NCI-H526 treated with DMSO at 0.1 percent for 48 hours (cell line): ENCODE measurements around the gene TEKT2.

Experiments
- DNase-seq: peaks from one replicate; lab custom pipeline; 2025; lab: John Stamatoyannopoulos, UW

Gene TEKT2

GRCh38 chr1:36106269-36106668 lies 22.4 kb downstream of the TEKT2 start:
- DNase-seq = no peak

DNA sequence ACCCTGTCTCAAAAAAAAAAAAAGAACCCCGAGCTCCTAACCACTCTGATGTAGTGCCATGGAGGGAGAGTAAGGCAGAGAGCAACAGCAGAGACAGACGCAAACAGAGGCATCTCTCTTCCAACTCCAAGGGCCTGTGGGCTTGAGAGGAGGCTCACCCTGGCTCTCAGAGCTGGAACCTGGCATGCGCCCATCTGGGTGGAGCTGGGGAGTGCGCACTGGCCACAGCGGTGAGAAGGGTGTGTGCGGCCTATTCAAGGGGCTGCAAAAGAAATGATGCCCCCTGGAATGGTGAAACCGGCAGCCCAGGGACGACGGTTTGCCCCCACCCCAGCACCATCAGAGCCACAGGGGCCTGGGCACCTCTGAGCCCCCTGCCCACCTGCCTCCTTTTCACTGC lies 23.5 kb downstream of the TEKT2 start:
- no peak for DNase-seq

GRCh38 chr1:36108314-36108713 lies 24.4 kb downstream of the TEKT2 start:
- no peak for DNase-seq

- DNase-seq = no peak
Measured at GRCh38 chr1:36109041-36109679, 25.3 kb downstream of the TEKT2 start.

DNA sequence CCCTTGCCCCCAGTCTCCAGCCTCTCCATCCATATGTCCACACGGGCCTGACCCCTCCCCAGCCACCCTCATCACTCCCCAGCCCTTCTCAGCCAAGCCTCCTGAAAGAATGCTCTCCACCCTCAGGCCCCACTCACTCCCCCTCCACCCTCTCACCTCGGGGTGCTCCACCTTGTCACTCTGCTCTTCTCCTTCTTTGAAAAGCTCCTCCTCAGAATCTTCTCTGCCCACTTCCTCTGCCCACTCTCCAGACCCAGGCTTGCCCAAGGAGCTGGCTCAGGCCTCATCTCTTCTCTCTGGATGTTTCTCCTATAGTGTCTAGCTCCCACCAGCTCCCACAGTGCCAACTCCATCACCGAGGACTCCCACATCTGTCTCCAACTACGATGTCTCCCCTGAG lies 27.3 kb downstream of the TEKT2 start:
- no peak for DNase-seq

DNA sequence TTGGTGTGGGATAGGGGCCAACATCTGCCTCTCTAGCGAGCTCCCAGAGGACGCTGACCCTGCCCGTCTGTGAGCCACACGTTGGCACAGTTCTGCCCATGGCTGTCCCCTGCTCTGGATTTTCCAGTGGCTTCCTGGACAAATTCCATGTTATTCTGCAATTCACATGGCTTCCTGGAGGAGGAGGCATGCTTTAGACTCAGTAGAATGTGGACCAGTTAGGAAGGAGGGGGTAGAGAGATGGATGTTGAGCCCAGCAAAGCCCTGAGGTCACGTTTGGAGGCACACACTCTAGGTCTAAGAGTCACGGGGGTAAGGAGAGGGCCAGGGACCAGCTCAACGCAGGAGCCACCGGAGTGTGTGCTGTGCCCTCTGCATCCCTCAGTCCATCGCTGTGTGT lies 28.9 kb downstream of the TEKT2 start:
- no peak for DNase-seq

DNA sequence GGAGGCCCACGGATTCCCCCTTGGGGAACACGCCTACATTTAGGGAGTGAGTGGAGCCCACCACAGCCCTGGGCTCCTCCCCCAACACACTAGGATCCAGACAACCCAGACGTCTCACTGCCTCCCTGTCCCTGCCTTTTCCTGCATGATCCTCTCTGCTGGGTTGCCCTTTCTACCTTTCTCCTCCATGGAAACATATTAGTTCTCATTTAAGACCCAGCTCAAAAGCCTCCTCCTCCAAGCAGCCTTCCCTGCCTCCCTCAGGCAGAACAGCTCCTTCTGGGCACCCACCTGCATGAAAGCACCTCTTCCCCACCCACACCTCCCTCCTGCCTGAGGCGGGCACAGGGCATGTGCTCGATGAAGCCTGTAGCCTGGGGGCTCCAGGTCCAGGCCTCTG lies 30.5 kb downstream of the TEKT2 start:
- DNase-seq = no peak

GRCh38 chr1:36115200-36115669 lies 31.3 kb downstream of the TEKT2 start:
- no peak for DNase-seq

DNA sequence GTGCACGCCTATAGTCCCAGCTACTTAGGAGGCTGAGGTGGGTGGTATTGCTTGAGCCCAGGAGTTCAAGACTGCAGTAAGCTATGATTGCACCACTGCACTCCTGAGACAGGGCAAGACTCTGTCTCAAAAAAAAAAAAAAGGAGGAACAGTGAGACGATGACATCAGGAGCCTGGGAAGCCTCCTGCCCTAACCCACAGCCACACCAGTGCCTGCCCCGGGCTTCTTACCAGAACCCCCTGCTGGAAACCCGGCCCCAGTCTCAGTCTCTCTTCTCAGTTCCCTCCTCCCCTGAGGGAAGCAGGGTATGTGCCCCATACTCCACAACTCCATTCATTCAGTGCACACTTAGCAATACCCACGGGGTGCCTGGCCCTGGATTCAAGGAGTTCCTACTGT lies 32.0 kb downstream of the TEKT2 start:
- DNase-seq = no peak

DNA sequence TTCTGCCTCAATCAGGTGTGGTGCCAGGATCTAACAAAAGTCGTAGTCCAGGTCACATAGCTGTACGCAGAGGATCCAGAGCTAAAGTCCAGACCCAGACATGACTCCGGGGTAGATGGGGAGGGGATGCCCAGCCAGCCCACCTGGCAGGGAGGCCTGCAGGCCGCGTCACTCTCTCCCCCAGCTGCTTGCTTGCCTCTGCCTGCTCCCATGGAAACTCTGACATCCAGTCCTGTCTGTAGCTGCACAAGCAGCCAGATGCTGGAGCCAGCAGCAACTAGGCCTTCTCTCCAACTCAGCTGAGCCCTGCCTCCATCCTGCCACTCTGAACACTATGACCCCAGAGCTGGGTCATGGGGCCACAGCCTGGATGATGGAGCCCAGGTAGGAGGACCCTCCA lies 33.0 kb downstream of the TEKT2 start:
- DNase-seq = no peak

- no peak for DNase-seq
Measured at GRCh38 chr1:36118447-36119204, 34.7 kb downstream of the TEKT2 start.

GRCh38 chr1:36119456-36119855 lies 35.6 kb downstream of the TEKT2 start:
- no peak for DNase-seq

DNA sequence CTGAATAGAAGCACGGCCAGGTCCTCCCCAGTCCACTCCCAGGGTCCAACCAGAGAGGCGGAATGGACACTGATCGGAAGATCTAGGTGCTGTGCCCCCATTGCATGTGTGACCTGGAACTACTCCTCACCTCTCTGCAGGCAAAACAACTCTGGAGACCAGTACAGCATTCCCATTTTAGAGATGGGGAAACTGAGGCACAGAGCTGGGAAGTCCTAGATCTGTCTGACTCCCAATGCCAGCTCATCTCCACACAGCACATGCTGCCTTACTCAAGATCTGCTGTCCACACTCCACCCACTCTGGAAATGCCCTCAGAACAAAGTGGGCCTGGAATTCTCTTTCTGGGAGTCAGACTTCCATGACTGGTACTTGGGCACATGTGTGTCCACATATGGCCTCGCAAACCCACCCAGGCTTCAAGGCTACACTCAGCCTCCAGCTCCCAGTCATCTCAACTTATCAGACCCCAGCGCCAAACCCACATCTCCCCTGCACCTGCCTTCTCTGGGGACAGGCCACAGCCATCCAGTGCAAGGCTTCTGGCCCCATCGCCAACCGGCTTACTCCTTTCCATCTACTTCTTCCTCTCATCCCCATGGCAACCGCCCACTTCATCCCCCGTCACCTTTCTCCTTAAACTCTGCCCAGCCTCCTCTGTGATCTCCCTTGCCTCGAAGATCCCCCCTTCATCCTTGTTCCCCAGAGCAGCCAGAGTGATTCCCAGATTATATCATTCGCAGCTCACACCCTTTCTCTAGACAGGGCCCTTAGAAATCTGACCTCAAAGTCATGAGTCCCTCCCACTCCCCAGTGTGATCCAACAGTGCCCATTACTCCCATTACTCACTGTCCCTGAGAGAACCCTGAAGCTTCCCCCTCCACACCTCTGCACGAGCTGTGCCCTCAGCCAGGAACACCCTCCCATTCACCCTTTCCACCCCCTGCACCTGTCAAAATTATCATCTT lies 38.5 kb downstream of the TEKT2 start:
- DNase-seq = no peak

DNA sequence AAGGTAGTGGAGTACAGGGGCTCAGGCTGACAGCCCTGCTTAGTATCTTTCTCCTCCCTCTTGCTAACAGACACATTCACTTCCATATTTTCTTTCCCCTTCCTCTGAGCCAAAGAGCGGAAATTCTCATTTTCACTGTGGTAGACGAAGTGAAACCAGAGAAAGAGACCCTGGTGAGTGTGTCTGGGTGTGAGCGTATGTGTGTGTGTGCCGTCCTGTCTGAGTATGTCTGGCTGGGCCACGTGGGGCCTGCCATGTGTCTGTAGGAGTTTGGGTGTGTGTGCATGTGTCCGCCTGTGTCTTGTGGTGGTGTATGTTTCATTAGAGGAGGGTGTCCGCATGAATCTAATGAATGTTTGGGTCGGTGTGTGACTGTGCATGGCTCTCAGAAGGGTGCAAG lies 39.5 kb downstream of the TEKT2 start:
- no peak for DNase-seq

DNA sequence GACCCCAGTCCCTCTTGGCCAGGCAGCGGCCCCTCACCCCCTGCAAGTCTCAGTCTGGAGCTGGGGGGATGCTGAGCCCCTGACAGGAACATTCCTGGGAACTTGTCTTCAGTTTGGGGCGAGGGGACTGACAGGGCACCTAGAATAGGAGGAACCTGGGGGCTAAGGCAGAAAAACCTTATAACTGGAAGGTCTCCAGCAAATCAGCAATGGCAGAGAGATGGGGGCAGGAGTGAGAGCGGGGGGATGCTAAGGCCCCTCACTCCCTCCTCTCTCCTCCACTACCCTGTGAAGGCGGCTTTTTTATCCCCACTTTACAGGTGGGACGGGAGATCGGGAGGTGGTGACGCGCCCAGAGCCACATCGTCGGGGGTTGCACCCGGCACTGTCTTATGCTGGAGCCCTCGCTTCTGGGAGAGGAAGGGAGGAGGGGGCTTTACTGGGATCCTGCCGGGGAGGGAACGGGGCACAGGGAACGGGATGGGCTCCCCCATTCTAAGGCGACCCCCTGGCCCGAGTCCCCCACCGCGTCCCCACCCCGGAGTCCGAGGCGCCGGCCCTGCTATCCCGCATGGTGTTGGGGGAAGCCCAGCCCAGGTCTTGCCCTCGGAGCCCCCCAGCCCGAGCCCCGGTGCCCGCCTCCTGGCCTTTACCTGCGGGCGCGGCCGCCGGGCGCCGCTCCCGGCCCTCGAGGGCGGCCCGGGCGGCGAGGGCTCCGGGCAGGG lies 40.7 kb downstream of the TEKT2 start:
- no peak for DNase-seq

- no peak for DNase-seq
Measured at GRCh38 chr1:36125129-36125991, 41.5 kb downstream of the TEKT2 start, which contains the start of gene COL8A2. Gene COL8A2, minus strand, starts transcription at chr1:36125222. Its CDS starts 24,980 bp downstream, at chr1:36100242.

DNA sequence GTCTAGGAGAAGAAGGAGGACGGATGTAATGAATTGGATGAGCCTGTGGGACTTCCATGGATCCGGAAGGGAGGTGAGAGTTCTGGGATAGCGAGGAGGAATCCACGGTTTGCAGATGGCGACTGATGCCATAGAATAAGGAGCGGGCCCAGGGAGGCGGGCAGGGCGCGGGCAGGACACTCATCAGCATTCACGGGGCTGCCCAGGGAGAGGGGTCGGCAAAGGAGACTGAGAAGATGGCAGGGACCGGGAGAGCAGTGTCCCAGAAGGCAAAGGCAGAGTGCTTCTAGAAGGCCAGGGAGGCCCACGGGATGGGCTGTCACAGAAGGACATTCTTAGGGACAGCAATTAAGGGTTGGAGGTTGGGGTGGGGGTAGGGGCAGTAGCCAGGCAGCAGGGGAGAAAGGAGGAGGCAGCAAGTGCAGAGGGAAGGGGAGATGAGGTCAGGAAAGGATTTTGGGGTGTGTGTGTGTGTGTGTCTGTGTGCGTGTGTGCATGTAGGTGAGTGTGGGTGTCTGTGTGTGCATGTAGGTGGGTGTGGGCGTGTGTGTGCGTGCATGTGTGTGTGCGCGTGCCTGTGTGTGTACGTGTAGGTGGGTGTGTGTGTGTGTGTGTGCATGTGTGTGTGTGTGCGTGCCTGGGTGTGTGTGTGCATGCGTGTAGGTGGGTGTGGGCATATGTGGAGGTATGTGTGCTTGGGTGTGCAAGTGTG lies 42.3 kb downstream of the TEKT2 start:
- DNase-seq = no peak

DNA sequence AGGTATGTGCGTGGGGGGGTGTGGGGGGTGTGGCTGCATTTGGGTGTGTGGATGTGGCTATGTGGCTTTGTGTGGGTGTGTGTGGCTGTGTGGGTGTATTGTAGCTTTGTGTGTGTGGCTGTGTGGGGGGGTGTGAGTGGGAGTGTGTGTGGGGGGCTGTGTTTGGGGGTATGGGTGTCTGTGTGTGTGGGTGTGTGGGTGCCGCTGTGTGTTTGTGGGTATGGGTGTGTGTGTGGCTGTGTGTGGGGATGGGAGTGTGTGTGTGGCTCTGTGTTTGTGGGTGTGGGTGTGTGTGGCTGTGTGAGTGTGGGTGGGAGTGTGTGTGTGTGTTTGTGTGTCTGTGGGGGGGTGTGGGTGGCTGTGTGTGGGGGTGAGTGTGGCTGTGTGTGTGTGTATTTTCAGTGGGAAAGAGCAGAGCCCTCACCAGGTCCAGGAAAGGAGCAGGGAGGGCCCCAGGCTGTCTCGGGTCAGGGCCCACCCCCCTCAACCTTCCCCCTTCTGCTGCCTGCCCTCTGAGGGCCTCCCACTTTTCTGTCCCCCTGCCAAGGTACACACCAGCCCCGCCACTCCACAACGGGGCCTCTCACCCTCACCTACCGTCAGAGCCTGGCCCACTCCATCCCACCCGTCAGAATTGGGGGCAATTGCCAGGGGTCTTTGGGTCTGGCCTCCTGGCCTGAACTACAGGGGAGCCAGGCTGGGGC lies 43.1 kb downstream of the TEKT2 start:
- DNase-seq = no peak

DNA sequence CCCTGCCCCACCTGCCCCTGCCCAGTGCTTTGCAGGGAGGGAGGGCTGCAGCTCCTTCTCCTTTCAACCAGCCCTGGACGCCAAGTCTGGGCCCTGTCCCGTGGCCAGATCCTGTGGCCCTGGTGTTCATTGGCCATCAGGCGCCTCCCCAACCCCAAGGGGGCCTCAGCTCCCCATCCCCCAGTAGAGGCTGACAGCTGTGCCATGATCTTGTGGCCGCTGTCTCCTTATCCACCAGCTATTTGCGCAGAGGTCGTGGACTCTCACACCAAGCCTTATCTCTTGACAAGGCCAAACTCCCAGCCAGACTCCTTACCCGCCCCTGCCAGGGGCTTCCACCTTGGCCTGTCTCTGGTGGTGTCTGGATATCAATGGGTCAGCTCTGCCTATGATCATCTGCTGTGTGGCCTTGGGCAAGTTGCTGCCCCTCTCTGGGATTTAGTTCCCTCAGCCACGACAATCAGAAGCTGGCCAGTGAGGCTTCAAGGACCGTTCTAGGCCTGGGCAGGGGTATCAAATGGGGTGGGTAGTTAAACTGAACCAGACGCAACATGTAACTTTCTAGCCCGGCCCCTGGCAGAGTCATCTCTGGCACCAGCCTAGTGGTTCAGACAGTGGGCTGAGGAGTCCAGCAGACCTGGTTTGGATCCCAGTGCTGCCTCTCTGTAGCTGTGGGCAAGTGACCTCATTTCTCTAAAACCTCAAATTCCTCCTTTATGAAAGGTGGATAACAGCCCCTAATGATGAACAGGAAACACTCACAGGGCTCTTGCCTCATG lies 44.4 kb downstream of the TEKT2 start:
- DNase-seq = no peak
